Measurements from ENCODE around the gene ASAP3.

DNA sequence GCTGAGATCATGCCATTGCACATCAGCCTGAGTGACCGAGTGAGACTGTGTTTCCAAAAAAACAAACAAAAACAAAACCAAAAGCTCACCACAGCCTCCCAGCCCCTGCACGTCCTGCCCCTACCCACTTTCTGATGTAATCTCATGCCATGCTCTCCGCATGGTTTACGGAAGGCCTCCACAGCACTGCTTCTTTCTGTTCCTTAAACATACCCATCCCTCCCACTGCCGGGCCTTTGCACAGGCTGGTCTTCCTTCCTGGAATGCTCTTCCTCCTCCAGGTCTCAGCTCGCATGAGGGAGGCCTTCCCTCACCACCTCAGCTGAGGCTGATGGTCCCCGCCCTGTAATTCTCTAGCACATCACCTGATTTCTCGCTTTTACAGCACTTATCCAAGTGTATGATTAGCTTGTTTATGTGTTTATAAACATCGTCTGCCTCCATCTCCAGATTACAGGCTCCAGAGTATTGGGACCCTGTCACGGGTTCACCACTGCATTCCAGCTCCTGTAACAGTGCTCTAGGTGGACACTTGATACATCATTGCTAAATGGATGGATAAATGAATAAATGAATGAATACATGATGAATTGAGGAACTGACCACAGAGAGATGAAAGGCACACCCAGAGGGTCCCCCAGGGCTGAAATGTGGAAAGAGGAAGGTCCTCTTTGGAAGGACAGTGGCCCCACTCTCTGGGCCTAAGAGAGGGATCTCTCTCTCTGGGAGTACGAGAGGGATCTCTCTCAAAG, 81.5 kb downstream of the ASAP3 start:
- TF ChIP-seq CTCF (IDR thresholded peaks at IDR 0.05), result no peak
- TF ChIP-seq POLR2A (IDR thresholded peaks at IDR 0.05), result no peak
